Measurements from ENCODE around the gene CCDC7. TPM values are rescaled to one million over a fixed set of nuclear protein-coding genes. Genes with fewer than 3 reads are reported as not detected.

CCDC7 gene
- total and polyA plus RNA-seq, 10 of the 15 experiments (the other 5 are each of a cell fraction or from before 2014, with no cell fraction given) = 1.8 to 5.6 (median 3.4) TPM

- intact Hi-C loops (cut with micrococcal nuclease; ENCODE audit: unreplicated experiment) (no loop called here), in situ Hi-C loops (cut with MboI) (no loop called here)
- H3K9ac ChIP-seq (ENCODE audit: control insufficient read depth, insufficient read depth, low read length) = no peak overlapping the region
- no peak overlapping the region for H2AFZ ChIP-seq (ENCODE audit: control insufficient read depth, low read depth, low read length)
- ChIA-PET POLR2A (no interaction called here), SMC1A (ENCODE audit: uncharacterized antibody, unreplicated experiment) (no interaction called here), RAD21 (ENCODE audit: unreplicated experiment) (no interaction called here), CTCF (interaction anchor here (1.5 kb wide), 1 partner anchor 22 kb away, joined by 4 read pairs; no protein-coding TSS in a partner anchor)
- H3K27me3 ChIP-seq (replicated peaks in 1 of 2; ENCODE audit: control insufficient read depth in 2 of 2, insufficient read depth in 2 of 2, low read length in 1 of 2) = no peaks in the 10 kb centered on the region
- BruUV-seq (replicated peaks) = no TSS peak
- no peak overlapping the region for H3K27ac ChIP-seq (ENCODE audit: control insufficient read depth, insufficient read depth)
- no peaks in the 10 kb centered on the region for H3K36me3 ChIP-seq (ENCODE audit: control insufficient read depth in 2 of 2, insufficient read depth in 2 of 2, low read length in 1 of 2)
- DNase-seq (ENCODE audit: low read depth, low spot score) (no peak), ATAC-seq (no peak), FAIRE-seq (no peak)
- no peaks in the 10 kb centered on the region for H3K4me1 ChIP-seq (ENCODE audit: control insufficient read depth, insufficient read depth, low read length)
- TF ChIP-seq SPI1 (IDR thresholded peaks at IDR 0.05; ENCODE audit: borderline replicate concordance, insufficient read depth, low read depth, low read length) (no peak), ZBED1 (IDR thresholded peaks at IDR 0.05; ENCODE audit: borderline replicate concordance) (no peak), BHLHE40 (IDR thresholded peaks at IDR 0.05; ENCODE audit: borderline replicate concordance in 1 of 2, low read depth in 2 of 2, low read length in 1 of 2) (no peak), RAD21 (IDR thresholded peaks at IDR 0.05; ENCODE audit: insufficient read depth, low read depth, low read length) (no peak), IKZF2 (IDR thresholded peaks at IDR 0.05) (no peak), NFIC (IDR thresholded peaks at IDR 0.05; ENCODE audit: low read depth, low read length) (no peak), EP300 (IDR thresholded peaks at IDR 0.05; ENCODE audit: borderline replicate concordance in 1 of 2, control insufficient read depth in 1 of 2, low read depth in 2 of 2, low read length in 2 of 2) (no peak), IKZF1 (conservative IDR thresholded peaks at IDR 0.05) (no peak), MTA3 (IDR thresholded peaks at IDR 0.05; ENCODE audit: borderline replicate concordance, low read length) (no peak), FOS (IDR thresholded peaks at IDR 0.05; ENCODE audit: borderline replicate concordance, extremely low read depth, insufficient read length) (no peak), FOXM1 (IDR thresholded peaks at IDR 0.05; ENCODE audit: low read depth, low read length) (no peak), SREBF1 (IDR thresholded peaks at IDR 0.05; ENCODE audit: low read length) (no peak), ATF3 (IDR thresholded peaks at IDR 0.05; ENCODE audit: borderline replicate concordance, extremely low read depth, low read depth, low read length) (no peak), SIN3A (IDR thresholded peaks at IDR 0.05; ENCODE audit: low read depth, low read length) (no peak), TAF1 (IDR thresholded peaks at IDR 0.05; ENCODE audit: borderline replicate concordance, low read depth, low read length) (no peak), CEBPB (IDR thresholded peaks at IDR 0.05; ENCODE audit: borderline replicate concordance in 1 of 2, low read depth in 2 of 2, low read length in 2 of 2) (no peak)
- no peak overlapping the region for H3K4me3 ChIP-seq
- H3K4me2 ChIP-seq (ENCODE audit: control insufficient read depth, insufficient read depth) = no peak overlapping the region
- 68% methylated on average over 2 of the region's 2 CpGs for WGBS (ENCODE audit: insufficient coverage, insufficient replicate concordance, low lambda C conversion rate, missing lambda C conversion rate)
- no peaks in the 10 kb centered on the region for H3K9me3 ChIP-seq (replicated peaks; ENCODE audit: control insufficient read depth, insufficient read depth, low read length)
- H3K79me2 ChIP-seq (ENCODE audit: control insufficient read depth, insufficient read depth, low read length) = no peaks in the 10 kb centered on the region
- no peaks in the 10 kb centered on the region for H4K20me1 ChIP-seq (ENCODE audit: control insufficient read depth, insufficient read depth)
Observed at GRCh38 chr10:32415361-32415760, 30.6 kb upstream of the CCDC7 start.
